ENCODE measurements around the gene CPSF4. TPM values are rescaled to one million over a fixed set of nuclear protein-coding genes. Genes with fewer than 3 reads are reported as not detected.

Gene CPSF4
- total and polyA plus RNA-seq, 8 donors = 15.2 to 42.5 (median 23.7) TPM

GRCh38 chr7:99472561-99473314 is 34.0 kb downstream of the CPSF4 start, which contains the start of gene ZNF789:
Gene ZNF789, plus strand, starts transcription at chr7:99472890. Its CDS starts 3,567 bp downstream, at chr7:99476457.
- Histone ChIP-seq H3K36me3 (no peaks in the 10 kb centered on the region), H3K4me3 (peak within 1 kb of the TSS; percentile 50 to 86 (median 66)), H3K27ac (peak within 1 kb of the TSS; percentile 58 to 77 (median 65)), H3K27me3 (no peaks in the 10 kb centered on the region), H3K9me3 (no peaks in the 10 kb centered on the region), H3K4me1 (peaks cover 0 to 4% (median 0%) of the 10 kb centered on the region in 3 donors)
- 1% methylated on average over 56 of the region's 56 CpGs for WGBS, 2 donors
- ATAC-seq (peak; percentile 97 to 99 (median 98)), FAIRE-seq (peak; percentile 97), DNase-seq (peak; percentile 97 to 99 (median 98))
- TF ChIP-seq CTCF (IDR thresholded peaks at IDR 0.05) = no peak
- intact Hi-C loops (cut with DNase I) = no loop called here

GRCh38 chr7:99473315-99473596 is 34.5 kb downstream of the CPSF4 start:
- peak; percentile 10 to 51 (median 34) for ATAC-seq
- no peak for TF ChIP-seq CTCF (IDR thresholded peaks at IDR 0.05)
- FAIRE-seq = no peak
- no peaks in the 10 kb centered on the region for H3K36me3 ChIP-seq
- intact Hi-C loops (cut with DNase I) = no loop called here
- 2% methylated on average over 7 of the region's 7 CpGs for WGBS, 2 donors
- H3K27me3 ChIP-seq = no peaks in the 10 kb centered on the region
- H3K27ac ChIP-seq = peak overlapping the region in 3 of 4 donors; percentile 36 to 70 (median 60)
- no peaks in the 10 kb centered on the region for H3K9me3 ChIP-seq
- H3K4me3 ChIP-seq = peak overlapping the region; percentile 50 to 86 (median 66)
- peaks cover 0 to 4% (median 0%) of the 10 kb centered on the region in 3 donors for H3K4me1 ChIP-seq
- peak in 1 of 6 donors; percentile 12 for DNase-seq

- Histone ChIP-seq H3K4me1 (peaks cover 0 to 4% (median 0%) of the 10 kb centered on the region in 3 donors), H3K27me3 (no peaks in the 10 kb centered on the region), H3K36me3 (no peaks in the 10 kb centered on the region), H3K27ac (no peak overlapping the region), H3K9me3 (no peaks in the 10 kb centered on the region), H3K4me3 (no peak overlapping the region)
- intact Hi-C loops (cut with DNase I) = no loop called here
- TF ChIP-seq CTCF (IDR thresholded peaks at IDR 0.05) = no peak
- ATAC-seq (no peak), DNase-seq (peak in 2 of 6 donors; percentile 5 to 12), FAIRE-seq (no peak)
- WGBS, 2 donors = 70 to 75% methylated on average over 5 of the region's 5 CpGs
Observed at GRCh38 chr7:99476107-99476506, 37.4 kb downstream of the CPSF4 start.

GRCh38 chr7:99478464-99479440 is 40.0 kb downstream of the CPSF4 start:
- H3K36me3 ChIP-seq = no peaks in the 10 kb centered on the region
- H3K27me3 ChIP-seq = no peaks in the 10 kb centered on the region
- no peak for FAIRE-seq
- H3K9me3 ChIP-seq = no peaks in the 10 kb centered on the region
- H3K4me3 ChIP-seq = no peak overlapping the region
- TF ChIP-seq CTCF (IDR thresholded peaks at IDR 0.05) = no peak
- intact Hi-C loops (cut with DNase I) = no loop called here
- WGBS, 2 donors = 85 to 88% methylated on average over 15 of the region's 15 CpGs
- DNase-seq = peak in 1 of 6 donors; percentile 30
- H3K4me1 ChIP-seq = peaks cover 0 to 3% (median 0%) of the 10 kb centered on the region in 3 donors
- no peak overlapping the region for H3K27ac ChIP-seq
- peak in 1 of 4 donors; percentile 12 for ATAC-seq
